Parathyroid adenoma (tissue), 2 donors: ENCODE data around the gene NOC4L.

Experiments used
- H2AFZ ChIP-seq: fragments of 300-600 bp; sonication (generic); one replicate; pipeline ENCODE4 v1.7.0; 2017; ENCODE audit warnings: antibody characterized with exemption, mild to moderate bottlenecking
- H3K27ac ChIP-seq: fragments of 300-600 bp; sonication (generic); one replicate; pipeline ENCODE4 v1.7.0; 2017
- H3K27me3 ChIP-seq: fragments of 300-600 bp; sonication (generic); one replicate; pipeline ENCODE4 v1.7.0; 2017; ENCODE audit warnings: low read length; ENCODE audit not compliant: control insufficient read depth, insufficient read depth
- H3K36me3 ChIP-seq: fragments of 300-600 bp; sonication (generic); one replicate; pipeline ENCODE4 v1.7.0; 2017; ENCODE audit warnings: low read length; ENCODE audit not compliant: control insufficient read depth, insufficient read depth
- H3K4me1 ChIP-seq: fragments of 300-600 bp; sonication (generic); one replicate; pipeline ENCODE4 v1.7.0; 2017; ENCODE audit warnings: control low read depth
- H3K4me2 ChIP-seq: fragments of 300-600 bp; sonication (generic); one replicate; pipeline ENCODE4 v1.7.0; 2017; ENCODE audit warnings: low read length
- H3K4me3 ChIP-seq: fragments of 300-600 bp; sonication (generic); one replicate; pipeline ENCODE4 v1.7.0; 2017; ENCODE audit warnings: low read depth, low read length
- H3K79me2 ChIP-seq: fragments of 300-600 bp; sonication (generic); one replicate; pipeline ENCODE4 v1.7.0; 2017; ENCODE audit warnings: control low read depth
- H3K9ac ChIP-seq: fragments of 300-600 bp; sonication (generic); one replicate; pipeline ENCODE4 v1.7.0; 2017; ENCODE audit warnings: mild to moderate bottlenecking
- H3K9me3 ChIP-seq: fragments of 300-600 bp; sonication (generic); one replicate; pipeline ENCODE4 v1.7.0; 2017; ENCODE audit warnings: low read length; ENCODE audit not compliant: control insufficient read depth
- CTCF ChIP-seq: fragments of 300-600 bp; sonication (generic); IDR thresholded peaks from one replicate; pipeline ENCODE4 v1.7.0; 2017; ENCODE audit warnings: antibody characterized with exemption, mild to moderate bottlenecking
- donor health status: primary hyperparathyroidism.

The NOC4L gene

GRCh38 chr12:132200800-132201199 lies 56.5 kb downstream of the NOC4L start:
- H3K79me2 ChIP-seq = no peaks in the 10 kb centered on the region
- H3K4me1 ChIP-seq = peaks cover 3% of the 10 kb centered on the region
- no peak for TF ChIP-seq CTCF
- no peaks in the 10 kb centered on the region for H3K36me3 ChIP-seq
- H3K4me3 ChIP-seq = no peak overlapping the region
- H3K9ac ChIP-seq = no peak overlapping the region
- H3K27ac ChIP-seq = no peak overlapping the region
- no peak overlapping the region for H2AFZ ChIP-seq
- no peak overlapping the region for H3K4me2 ChIP-seq
- no peaks in the 10 kb centered on the region for H3K27me3 ChIP-seq
- no peaks in the 10 kb centered on the region for H3K9me3 ChIP-seq

DNA sequence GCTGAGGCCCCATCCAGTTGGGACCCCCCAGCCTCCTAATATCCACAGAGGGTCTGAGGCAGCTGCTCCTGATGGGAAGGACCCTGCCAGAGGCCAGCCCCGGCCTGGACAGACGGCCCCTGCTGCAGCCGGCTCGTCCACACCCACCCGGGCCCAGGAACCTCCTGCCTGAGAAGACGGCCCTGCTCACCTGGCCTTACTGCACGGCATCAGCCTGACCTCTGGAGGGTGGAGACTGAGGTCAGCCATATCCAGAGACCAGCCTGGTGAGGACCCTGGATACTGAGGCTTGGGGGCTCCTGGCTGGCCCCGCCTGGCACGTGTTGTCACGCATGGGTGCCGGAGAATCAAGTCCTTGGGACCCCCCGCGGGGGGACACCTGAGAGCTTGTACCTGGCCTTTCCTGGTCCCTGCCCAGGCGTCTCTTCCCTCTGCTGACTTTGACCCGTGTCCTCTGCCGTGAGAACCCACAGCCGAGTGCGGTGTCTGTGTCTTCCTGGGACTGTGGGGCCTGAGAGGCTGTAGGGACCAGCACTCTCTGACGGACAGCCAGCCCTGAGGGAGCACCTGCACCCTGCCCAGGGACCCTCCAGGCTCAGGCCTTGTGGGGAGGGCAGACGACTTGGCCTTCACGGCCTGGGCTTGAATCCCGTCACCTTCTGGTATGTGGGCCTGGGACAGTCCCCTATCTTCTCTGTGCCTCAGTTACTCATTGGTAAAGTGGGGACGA lies 57.3 kb downstream of the NOC4L start:
- H3K36me3 ChIP-seq = no peaks in the 10 kb centered on the region
- H3K9me3 ChIP-seq = no peaks in the 10 kb centered on the region
- no peaks in the 10 kb centered on the region for H3K27me3 ChIP-seq
- no peak overlapping the region for H2AFZ ChIP-seq
- no peaks in the 10 kb centered on the region for H3K79me2 ChIP-seq
- H3K27ac ChIP-seq = no peak overlapping the region
- TF ChIP-seq CTCF = no peak
- no peak overlapping the region for H3K9ac ChIP-seq
- H3K4me2 ChIP-seq = no peak overlapping the region
- peaks cover 9% of the 10 kb centered on the region for H3K4me1 ChIP-seq
- no peak overlapping the region for H3K4me3 ChIP-seq
